ENCODE results near the gene DNAI4. TPM values are rescaled to one million over a fixed set of nuclear protein-coding genes. Genes with fewer than 3 reads are reported as not detected.
"Not testable (repeated sequence)": the region's sequence is repeated elsewhere in the genome, so short reads cannot be mapped to it uniquely, and the experiment has no call there.

DNAI4 gene
- total and polyA plus RNA-seq, 2 of the 8 experiments (the other 6 are each of a cell fraction or from before 2014, with no cell fraction given) = 0.32 to 2.1 TPM

DNA sequence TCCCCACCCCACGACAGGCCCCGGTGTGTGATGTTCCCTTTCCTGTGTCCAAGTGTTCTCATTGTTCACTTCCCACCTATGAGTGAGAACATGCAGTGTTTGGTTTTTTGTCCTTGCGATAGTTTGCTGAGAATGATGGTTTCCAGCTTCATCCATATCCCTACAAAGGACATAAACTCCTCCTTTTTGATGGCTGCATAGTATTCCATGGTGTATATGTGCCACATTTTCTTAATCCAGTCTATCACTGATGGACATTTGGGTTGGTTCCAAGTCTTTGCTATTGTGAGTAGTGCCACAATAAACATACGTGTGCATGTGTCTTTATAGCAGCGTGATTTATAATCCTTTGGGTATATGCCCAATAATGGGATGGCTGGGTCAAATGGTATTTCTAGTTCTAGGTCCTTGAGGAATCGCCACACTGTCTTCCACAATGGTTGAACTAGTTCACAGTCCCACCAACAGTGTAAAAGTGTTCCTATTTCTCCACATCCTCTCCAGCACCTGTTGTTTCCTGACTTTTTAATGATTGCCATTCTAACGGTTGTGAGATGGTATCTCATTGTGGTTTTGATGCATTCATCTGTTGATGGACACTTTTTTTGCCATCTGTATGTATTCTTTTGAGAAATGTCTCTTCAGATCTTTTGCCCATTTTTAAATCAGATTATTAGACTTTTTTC is 41.7 kb upstream of the DNAI4 start:
- H4K8ac ChIP-seq (ENCODE audit: extremely low read depth, insufficient read depth, low read length); H3K56ac ChIP-seq (replicated peaks; ENCODE audit: insufficient read length, low read depth, low read length); H2BK5ac ChIP-seq (ENCODE audit: low read depth, low read length); H3K4me3 ChIP-seq (ENCODE audit: extremely low read depth in 1 of 4, insufficient read depth in 2 of 4, low read depth in 3 of 4, low read length in 4 of 4); H2BK15ac ChIP-seq (ENCODE audit: low read length); H3K9me3 ChIP-seq (ENCODE audit: insufficient read depth in 2 of 2, low read depth in 1 of 2, low read length in 1 of 2); H2BK20ac ChIP-seq (ENCODE audit: low read length); H4K20me1 ChIP-seq (replicated peaks in 1 of 2; ENCODE audit: control insufficient read depth in 1 of 2, insufficient read depth in 2 of 2, low read length in 2 of 2); DNase-seq (ENCODE audit: low read depth in 1 of 2, low spot score in 2 of 2); H2BK12ac ChIP-seq (ENCODE audit: low read depth, low read length); H3K27me3 ChIP-seq (replicated peaks in 1 of 4; ENCODE audit: control insufficient read depth in 3 of 4, extremely low read depth in 1 of 4, insufficient read depth in 3 of 4, low read length in 3 of 4); H2BK120ac ChIP-seq (replicated peaks; ENCODE audit: low read depth, low read length); H3K79me2 ChIP-seq (ENCODE audit: control insufficient read depth in 1 of 2, insufficient read depth in 2 of 2, low read length in 2 of 2); H3K4me2 ChIP-seq (ENCODE audit: insufficient read depth in 1 of 2, low read depth in 2 of 2, low read length in 2 of 2); H4K5ac ChIP-seq (ENCODE audit: insufficient read length, low read depth, low read length); H3K23ac ChIP-seq (ENCODE audit: insufficient read length); H3K4me1 ChIP-seq (replicated peaks in 1 of 4; ENCODE audit: control insufficient read depth in 3 of 4, insufficient read depth in 4 of 4, low read length in 3 of 4); H4K91ac ChIP-seq (replicated peaks; ENCODE audit: insufficient read length, low read length); H2AK5ac ChIP-seq (ENCODE audit: low read depth, low read length); H3K27ac ChIP-seq (ENCODE audit: low read depth, low read length); H3K79me1 ChIP-seq (ENCODE audit: low read depth, low read length); H3K18ac ChIP-seq (ENCODE audit: extremely low read depth, low read length); H3K9ac ChIP-seq (replicated peaks in 1 of 4; ENCODE audit: extremely low read depth in 1 of 4, low read depth in 3 of 4, low read length in 3 of 4); H2AFZ ChIP-seq (ENCODE audit: low read length); POLR2A ChIA-PET (ENCODE audit: partially characterized antibody); H3K14ac ChIP-seq (ENCODE audit: insufficient read length); H3K4ac ChIP-seq (replicated peaks; ENCODE audit: insufficient read length, low read depth, low read length); H3K23me2 ChIP-seq (ENCODE audit: low read depth, low read length); FAIRE-seq: not testable (repeated sequence)
- 90% methylated on average over 5 of the region's 7 CpGs; no CpG with 5 or more reads in 1 of the 2 experiments for WGBS, 2 experiments (ENCODE audit: extremely low coverage in 1 of 2, insufficient coverage in 1 of 2, insufficient read length in 1 of 2, insufficient replicate concordance in 2 of 2, low coverage in 1 of 2, low lambda C conversion rate in 2 of 2, missing lambda C conversion rate in 1 of 2)
- H3K36me3 ChIP-seq (ENCODE audit: control insufficient read depth in 2 of 4, insufficient read depth in 4 of 4, low read length in 3 of 4) = peaks cover 0 to 40% (median 20%) of the 10 kb centered on the region in 4 experiments; a peak in 6 of 8 replicates
- CTCF ChIA-PET (ENCODE audit: partially characterized antibody) = interaction anchor here (1.0 to 1.2 kb wide), 2 partner anchors 36 to 247 kb away, joined by 3 to 4 read pairs; no protein-coding TSS in a partner anchor

Data from H1 (cell line).